ENCODE results near the gene FGFBP2. TPM values are rescaled to one million over a fixed set of nuclear protein-coding genes. Genes with fewer than 3 reads are reported as not detected.

Gene FGFBP2
- total RNA-seq, 2 donors from 2014 or later = not detected

DNA sequence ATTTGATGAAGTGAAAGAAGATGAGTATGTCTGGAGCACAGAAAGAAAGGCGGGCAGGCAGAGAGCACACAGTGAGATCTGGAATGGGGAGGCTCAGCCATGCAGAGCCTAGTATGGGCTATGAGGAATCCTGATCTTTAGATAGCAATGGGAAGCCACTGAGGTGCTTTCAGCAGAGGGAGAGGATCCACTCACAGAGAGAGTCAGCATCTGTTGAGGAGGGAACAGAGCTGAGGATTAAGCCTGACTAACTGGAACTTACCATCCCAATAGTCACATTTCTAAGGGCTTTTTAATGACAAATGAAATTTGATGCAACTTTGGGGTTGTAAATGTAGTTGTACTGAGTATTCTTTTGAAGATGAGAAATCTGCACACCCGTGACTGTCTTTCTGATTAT is 20.6 kb upstream of the FGFBP2 start:
- no peaks in the 10 kb centered on the region for H3K9me3 ChIP-seq (ENCODE audit: control insufficient read depth, low read length)
- Mint-ChIP-seq H3K36me3 (ENCODE audit: low read depth) (peaks cover 75% of the 10 kb centered on the region), H3K4me1 (peaks cover 6% of the 10 kb centered on the region), H3K4me3 (no peak overlapping the region), H3K9me3 (peaks cover 2% of the 10 kb centered on the region), H3K27ac (no peak overlapping the region), H3K27me3 (ENCODE audit: insufficient read depth) (no peaks in the 10 kb centered on the region)
- DNase-seq = peak; percentile 47
- no peaks in the 10 kb centered on the region for H3K27me3 ChIP-seq (ENCODE audit: control insufficient read depth, insufficient read depth, low read length, poor library complexity, severe bottlenecking)
- TF ChIP-seq, protein P1, sequence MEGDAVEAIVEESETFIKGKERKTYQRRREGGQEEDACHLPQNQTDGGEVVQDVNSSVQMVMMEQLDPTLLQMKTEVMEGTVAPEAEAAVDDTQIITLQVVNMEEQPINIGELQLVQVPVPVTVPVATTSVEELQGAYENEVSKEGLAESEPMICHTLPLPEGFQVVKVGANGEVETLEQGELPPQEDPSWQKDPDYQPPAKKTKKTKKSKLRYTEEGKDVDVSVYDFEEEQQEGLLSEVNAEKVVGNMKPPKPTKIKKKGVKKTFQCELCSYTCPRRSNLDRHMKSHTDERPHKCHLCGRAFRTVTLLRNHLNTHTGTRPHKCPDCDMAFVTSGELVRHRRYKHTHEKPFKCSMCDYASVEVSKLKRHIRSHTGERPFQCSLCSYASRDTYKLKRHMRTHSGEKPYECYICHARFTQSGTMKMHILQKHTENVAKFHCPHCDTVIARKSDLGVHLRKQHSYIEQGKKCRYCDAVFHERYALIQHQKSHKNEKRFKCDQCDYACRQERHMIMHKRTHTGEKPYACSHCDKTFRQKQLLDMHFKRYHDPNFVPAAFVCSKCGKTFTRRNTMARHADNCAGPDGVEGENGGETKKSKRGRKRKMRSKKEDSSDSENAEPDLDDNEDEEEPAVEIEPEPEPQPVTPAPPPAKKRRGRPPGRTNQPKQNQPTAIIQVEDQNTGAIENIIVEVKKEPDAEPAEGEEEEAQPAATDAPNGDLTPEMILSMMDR (conservative IDR thresholded peaks at IDR 0.05) = no peak
- peak overlapping the region; percentile 2 for H3K27ac ChIP-seq (ENCODE audit: low read depth, low read length)
- peaks cover 21% of the 10 kb centered on the region for H3K36me3 ChIP-seq (ENCODE audit: control insufficient read depth, insufficient read depth, low read length)
- H3K9ac ChIP-seq (ENCODE audit: extremely low read depth, low read length, poor library complexity, severe bottlenecking) = no peak overlapping the region
- H3K4me3 ChIP-seq (ENCODE audit: low read length) = no peak overlapping the region
- 92 to 96% methylated on average over 2 of the region's 2 CpGs for WGBS, 2 experiments (ENCODE audit: insufficient coverage in 1 of 2, insufficient read length in 1 of 2)
- H3K4me1 ChIP-seq (ENCODE audit: control insufficient read depth, insufficient read depth, low read length) = no peaks in the 10 kb centered on the region

DNA sequence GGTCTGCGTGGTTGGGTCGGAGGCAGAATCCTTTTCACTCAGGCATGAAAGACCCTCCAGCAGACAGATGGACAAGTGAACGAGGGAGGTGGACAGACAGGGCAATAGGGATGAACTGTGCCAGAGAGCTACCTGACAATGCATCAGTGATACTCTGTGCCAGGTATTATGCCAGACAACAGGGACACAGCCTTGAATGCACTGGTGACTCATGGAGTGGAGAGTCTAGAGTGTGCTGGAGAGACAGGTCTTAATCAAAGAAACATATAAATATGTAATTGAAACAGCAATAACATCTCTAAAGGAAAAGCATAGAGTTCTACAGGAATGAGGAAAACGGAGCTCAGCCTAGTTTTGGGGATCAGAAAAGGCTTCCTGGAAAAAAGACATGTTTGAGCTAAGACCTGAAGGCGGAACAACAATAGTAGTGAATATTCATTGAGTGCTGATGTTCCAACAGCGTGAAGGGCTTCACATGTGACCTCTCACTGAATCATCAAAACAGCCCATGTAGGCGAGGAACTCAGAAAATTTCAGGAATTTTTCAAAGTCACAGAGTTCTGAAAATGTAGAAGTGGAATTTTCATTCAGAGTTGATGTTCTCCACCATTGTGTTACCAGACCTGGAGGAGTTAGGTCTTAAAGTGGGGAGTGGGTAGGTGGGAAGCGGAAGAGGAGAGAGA is 20.0 kb upstream of the FGFBP2 start:
- Histone ChIP-seq H3K36me3 (ENCODE audit: control insufficient read depth, insufficient read depth, low read length) (peaks cover 21% of the 10 kb centered on the region), H3K27me3 (ENCODE audit: control insufficient read depth, insufficient read depth, low read length, poor library complexity, severe bottlenecking) (no peaks in the 10 kb centered on the region), H3K9me3 (ENCODE audit: control insufficient read depth, low read length) (no peaks in the 10 kb centered on the region), H3K4me3 (ENCODE audit: low read length) (no peak overlapping the region), H3K9ac (ENCODE audit: extremely low read depth, low read length, poor library complexity, severe bottlenecking) (no peak overlapping the region), H3K27ac (ENCODE audit: low read depth, low read length) (peak overlapping the region; percentile 2), H3K4me1 (ENCODE audit: control insufficient read depth, insufficient read depth, low read length) (no peaks in the 10 kb centered on the region)
- Mint-ChIP-seq H3K27me3 (ENCODE audit: insufficient read depth) (no peaks in the 10 kb centered on the region), H3K4me3 (no peak overlapping the region), H3K4me1 (peaks cover 6% of the 10 kb centered on the region), H3K27ac (no peak overlapping the region), H3K9me3 (peaks cover 2% of the 10 kb centered on the region), H3K36me3 (ENCODE audit: low read depth) (peaks cover 71% of the 10 kb centered on the region)
- TF ChIP-seq, protein P1 (conservative IDR thresholded peaks at IDR 0.05) = no peak
- WGBS, 2 experiments (ENCODE audit: insufficient coverage in 1 of 2, insufficient read length in 1 of 2) = 91 to 92% methylated on average over 8 of the region's 8 CpGs
- peak; percentile 53 for DNase-seq

GRCh38 chr4:15976456-15977447 is 13.8 kb upstream of the FGFBP2 start:
- Histone ChIP-seq H3K4me1 (ENCODE audit: control insufficient read depth, insufficient read depth, low read length) (no peaks in the 10 kb centered on the region), H3K27me3 (ENCODE audit: control insufficient read depth, insufficient read depth, low read length, poor library complexity, severe bottlenecking) (no peaks in the 10 kb centered on the region), H3K27ac (ENCODE audit: low read depth, low read length) (no peak overlapping the region), H3K9ac (ENCODE audit: extremely low read depth, low read length, poor library complexity, severe bottlenecking) (no peak overlapping the region), H3K9me3 (ENCODE audit: control insufficient read depth, low read length) (no peaks in the 10 kb centered on the region), H3K4me3 (ENCODE audit: low read length) (no peak overlapping the region), H3K36me3 (ENCODE audit: control insufficient read depth, insufficient read depth, low read length) (no peaks in the 10 kb centered on the region)
- Mint-ChIP-seq H3K9me3 (no peaks in the 10 kb centered on the region), H3K27me3 (ENCODE audit: insufficient read depth) (no peaks in the 10 kb centered on the region), H3K27ac (peak overlapping the region; percentile 46), H3K4me1 (peaks cover 4% of the 10 kb centered on the region), H3K36me3 (ENCODE audit: low read depth) (peaks cover 23% of the 10 kb centered on the region), H3K4me3 (no peak overlapping the region)
- TF ChIP-seq, protein P1 (conservative IDR thresholded peaks at IDR 0.05) = peak; percentile 57
- DNase-seq = peak; percentile 79
- WGBS, 2 experiments (ENCODE audit: insufficient coverage in 1 of 2, insufficient read length in 1 of 2) = 86 to 87% methylated on average over 5 to 7 of the region's 7 CpGs
